GM12891 (cell line): Measurements from ENCODE around the gene SIRPG.

ENCODE experiments used
- PAX5 ChIP-seq: IDR thresholded peaks from 2 replicates; pipeline ENCODE4 v1.6.1; 2011; ENCODE audit warnings: low read length, moderate library complexity, mild to moderate bottlenecking; ENCODE audit not compliant: insufficient read depth, severe bottlenecking
- POLR2A ChIP-seq: IDR thresholded peaks from 2 replicates; pipeline ENCODE4 v1.6.1; 2011; ENCODE audit warnings: low read depth, low read length, control low read depth
- POLR2AphosphoS5 ChIP-seq: IDR thresholded peaks from 2 replicates; pipeline ENCODE4 v1.6.1; 2011; ENCODE audit warnings: low read depth, low read length, control low read depth
- POU2F2 ChIP-seq: IDR thresholded peaks from 2 replicates; pipeline ENCODE4 v1.6.1; 2011; ENCODE audit warnings: low read depth, mild to moderate bottlenecking, control low read depth, low read length, moderate library complexity
- SPI1 ChIP-seq: IDR thresholded peaks from 2 replicates; pipeline ENCODE4 v1.6.1; 2011; ENCODE audit warnings: low read depth, low read length, control low read depth
- TAF1 ChIP-seq: IDR thresholded peaks from 2 replicates; pipeline ENCODE4 v1.6.1; 2011; ENCODE audit warnings: low read depth, low read length, control low read depth

GRCh38 chr20:1656844-1657243 lies 735 bp downstream of the SIRPG start:
- TF ChIP-seq TAF1 = no peak
- no peak for TF ChIP-seq POLR2AphosphoS5
- TF ChIP-seq POLR2A = no peak
- no peak for TF ChIP-seq SPI1
- no peak for TF ChIP-seq PAX5
- TF ChIP-seq POU2F2 = no peak
